WTC11 (cell line): Measurements from ENCODE around the gene ZNF423. TPM values are rescaled to one million over a fixed set of nuclear protein-coding genes. Genes with fewer than 3 reads are reported as not detected.

Experiments
- ATAC-seq: fragments of 200-7000 bp; cut with Tn5 transposase; 2 replicates; pipeline ENCODE4 v1.10.0; 2021; ENCODE audit warnings: mild to moderate bottlenecking, moderate library complexity
- CTCF ChIA-PET: fragments of 300-600 bp; sonication (Branson Sonifier 250); formaldehyde crosslinking; loops from one replicate; lab custom pipeline; 2021; ENCODE audit warnings: antibody characterized with exemption; lab: Charles Lee
- POLR2A ChIA-PET: fragments of 350-600 bp; sonication (Branson Sonifier 250); formaldehyde crosslinking; loops from one replicate; lab custom pipeline; 2021; ENCODE audit warnings: antibody characterized with exemption; lab: Charles Lee
- DNase-seq: peaks from one replicate; pipeline ENCODE4 v3.0.0; 2021; ENCODE audit warnings: low spot score
- H3K27ac Mint-ChIP-seq: 2 replicates; pipeline ENCODE4 v1.8.0; 2021; ENCODE audit warnings: mixed read lengths
- H3K27me3 Mint-ChIP-seq: 2 replicates; pipeline ENCODE4 v1.8.0; 2021; ENCODE audit warnings: low read depth, mild to moderate bottlenecking, moderate library complexity, mixed read lengths
- H3K36me3 Mint-ChIP-seq: 2 replicates; pipeline ENCODE4 v1.8.0; 2021; ENCODE audit warnings: mixed read lengths
- H3K4me1 Mint-ChIP-seq: 2 replicates; pipeline ENCODE4 v1.8.0; 2022; ENCODE audit warnings: mixed read lengths
- H3K4me3 Mint-ChIP-seq: 2 replicates; pipeline ENCODE4 v1.8.0; 2021; ENCODE audit warnings: mild to moderate bottlenecking, moderate library complexity, mixed read lengths
- H3K9me3 Mint-ChIP-seq: 2 replicates; pipeline ENCODE4 v1.8.0; 2021; ENCODE audit warnings: mixed read lengths
- HMGA2 ChIP-seq: fragments of 250-450 bp; sonication (Bioruptor Pico); IDR thresholded peaks from 2 replicates; pipeline ENCODE4 v1.4.0; 2021; ENCODE audit warnings: mild to moderate bottlenecking, moderate library complexity
- KAT7 ChIP-seq: sonication (generic); formaldehyde crosslinking; IDR thresholded peaks from 2 replicates; pipeline ENCODE4 v1.8.1; 2023; ENCODE audit warnings: missing genetic modification reagents, mild to moderate bottlenecking, borderline replicate concordance
- MYBL2 ChIP-seq: sonication (generic); formaldehyde crosslinking; IDR thresholded peaks from 2 replicates; pipeline ENCODE4 v1.8.1; 2023; ENCODE audit warnings: mild to moderate bottlenecking, moderate library complexity, missing genetic modification reagents
- NR2C2 ChIP-seq: sonication (generic); formaldehyde crosslinking; IDR thresholded peaks from 2 replicates; pipeline ENCODE4 v1.8.0; 2022; ENCODE audit warnings: mild to moderate bottlenecking, missing genetic modification reagents
- NR3C1 ChIP-seq: sonication (generic); formaldehyde crosslinking; conservative IDR thresholded peaks from 2 replicates; pipeline ENCODE4 v1.8.1; 2023; ENCODE audit warnings: low read depth, mild to moderate bottlenecking, missing genetic modification reagents
- RELA ChIP-seq: sonication (generic); formaldehyde crosslinking; IDR thresholded peaks from 2 replicates; pipeline ENCODE4 v1.8.1; 2022; ENCODE audit warnings: missing genetic modification reagents, mild to moderate bottlenecking, borderline replicate concordance
- ZNF317 ChIP-seq: sonication (generic); formaldehyde crosslinking; IDR thresholded peaks from 2 replicates; pipeline ENCODE4 v1.8.1; 2023; ENCODE audit warnings: low read depth, mild to moderate bottlenecking, moderate library complexity, missing genetic modification reagents, borderline replicate concordance
- ZNF423 ChIP-seq: fragments of 250-450 bp; sonication (Bioruptor Pico); IDR thresholded peaks from 2 replicates; pipeline ENCODE4 v2.1.2; 2022; ENCODE audit warnings: mild to moderate bottlenecking, moderate library complexity
- total RNA-seq: library from RNA; stranded (reverse); gene quantifications from 3 replicates; pipeline ENCODE4 v1.2.3, GENCODE V29; 2021
- TF ChIP-seq, protein P1 (sequence below): fragments of 250-450 bp; sonication (Bioruptor Pico); IDR thresholded peaks from 2 replicates; pipeline ENCODE4 v1.9.0; 2021; ENCODE audit warnings: moderate library complexity, mild to moderate bottlenecking, inconsistent platforms, borderline replicate concordance
- TF ChIP-seq, protein P2 (sequence below): sonication (generic); formaldehyde crosslinking; IDR thresholded peaks from 2 replicates; pipeline ENCODE4 v1.8.1; 2022; ENCODE audit warnings: missing genetic modification reagents, borderline replicate concordance
- TF ChIP-seq, protein P3 (sequence below): fragments of 250-450 bp; sonication (Bioruptor Pico); conservative IDR thresholded peaks from 2 replicates; pipeline ENCODE4 v1.9.0; 2021; ENCODE audit warnings: mild to moderate bottlenecking
- TF ChIP-seq, protein P4 (sequence below): sonication (generic); formaldehyde crosslinking; IDR thresholded peaks from 2 replicates; pipeline ENCODE4 v1.8.0; 2023; ENCODE audit warnings: missing genetic modification reagents, mild to moderate bottlenecking, borderline replicate concordance
- TF ChIP-seq, protein P5 (sequence below): sonication (generic); formaldehyde crosslinking; conservative IDR thresholded peaks from 2 replicates; pipeline ENCODE4 v1.8.1; 2023; ENCODE audit warnings: mild to moderate bottlenecking, low read depth, missing genetic modification reagents, moderate library complexity

The ZNF423 gene
- total RNA-seq, 1 experiment from 2014 or later = 38.8 TPM

DNA sequence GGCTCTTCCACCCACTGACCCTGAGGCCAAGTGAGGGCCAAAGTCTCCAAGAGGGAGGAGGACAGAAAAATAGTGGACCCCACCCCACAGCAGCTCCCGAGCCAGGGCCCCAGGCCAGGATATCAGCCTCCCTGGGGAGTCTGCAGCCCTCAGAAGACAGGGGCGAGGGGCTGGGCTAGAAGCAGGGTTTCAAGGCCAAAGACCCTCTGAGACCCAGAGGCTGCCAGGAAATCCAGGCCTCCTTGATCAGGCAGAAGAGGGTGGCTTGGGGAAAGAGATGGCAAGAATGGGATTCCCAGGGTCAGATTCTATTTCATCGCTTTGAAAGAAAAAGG lies 156.1 kb downstream of the ZNF423 start (continued):
- TF ChIP-seq, protein P1, sequence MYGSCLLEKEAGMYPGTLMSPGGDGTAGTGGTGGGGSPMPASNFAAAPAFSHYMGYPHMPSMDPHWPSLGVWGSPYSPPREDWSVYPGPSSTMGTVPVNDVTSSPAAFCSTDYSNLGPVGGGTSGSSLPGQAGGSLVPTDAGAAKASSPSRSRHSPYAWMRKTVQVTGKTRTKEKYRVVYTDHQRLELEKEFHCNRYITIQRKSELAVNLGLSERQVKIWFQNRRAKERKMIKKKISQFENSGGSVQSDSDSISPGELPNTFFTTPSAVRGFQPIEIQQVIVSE (CRISPR knock-in tag) = no peak
- TF ChIP-seq RELA (CRISPR knock-in tag) (no peak), NR3C1 (CRISPR knock-in tag) (no peak), KAT7 (CRISPR knock-in tag) (no peak), NR2C2 (no peak)
- TF ChIP-seq, protein P2, sequence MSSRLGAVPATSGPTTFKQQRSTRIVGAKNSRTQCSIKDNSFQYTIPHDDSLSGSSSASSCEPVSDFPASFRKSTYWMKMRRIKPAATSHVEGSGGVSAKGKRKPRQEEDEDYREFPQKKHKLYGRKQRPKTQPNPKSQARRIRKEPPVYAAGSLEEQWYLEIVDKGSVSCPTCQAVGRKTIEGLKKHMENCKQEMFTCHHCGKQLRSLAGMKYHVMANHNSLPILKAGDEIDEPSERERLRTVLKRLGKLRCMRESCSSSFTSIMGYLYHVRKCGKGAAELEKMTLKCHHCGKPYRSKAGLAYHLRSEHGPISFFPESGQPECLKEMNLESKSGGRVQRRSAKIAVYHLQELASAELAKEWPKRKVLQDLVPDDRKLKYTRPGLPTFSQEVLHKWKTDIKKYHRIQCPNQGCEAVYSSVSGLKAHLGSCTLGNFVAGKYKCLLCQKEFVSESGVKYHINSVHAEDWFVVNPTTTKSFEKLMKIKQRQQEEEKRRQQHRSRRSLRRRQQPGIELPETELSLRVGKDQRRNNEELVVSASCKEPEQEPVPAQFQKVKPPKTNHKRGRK (CRISPR knock-in tag) = no peak
- TF ChIP-seq, protein P3, sequence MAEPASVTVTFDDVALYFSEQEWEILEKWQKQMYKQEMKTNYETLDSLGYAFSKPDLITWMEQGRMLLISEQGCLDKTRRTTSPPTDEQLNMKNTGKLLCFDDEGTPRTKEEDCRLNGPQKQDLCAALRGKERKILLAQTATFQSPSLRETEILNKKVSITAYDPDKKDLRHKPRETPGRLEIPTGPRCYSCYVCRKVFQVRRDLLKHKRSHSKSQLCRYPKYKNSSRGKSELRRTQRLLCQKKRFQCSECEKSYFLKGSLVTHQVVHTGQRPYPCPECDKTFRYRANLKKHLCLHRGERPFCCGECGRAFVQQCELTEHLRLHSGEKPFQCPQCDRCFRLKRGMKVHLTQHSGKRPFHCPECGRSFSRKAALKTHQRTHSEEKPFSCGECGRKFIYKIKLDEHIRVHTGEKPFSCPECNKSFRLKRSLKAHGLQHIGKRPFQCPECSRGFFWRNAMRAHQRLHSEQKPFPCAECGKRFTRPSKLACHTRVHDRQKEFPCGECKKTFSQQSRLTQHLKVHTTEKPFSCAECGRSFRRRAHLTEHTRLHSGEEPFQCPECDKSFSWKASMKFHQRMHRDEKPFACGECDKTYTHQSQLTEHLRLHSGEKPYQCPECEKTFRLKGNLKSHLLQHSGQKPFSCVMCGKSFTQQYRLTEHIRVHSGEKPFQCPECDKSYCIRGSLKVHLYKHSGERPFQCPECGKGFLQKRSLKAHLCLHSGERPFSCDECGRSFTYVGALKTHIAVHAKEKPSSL (CRISPR knock-in tag) = no peak

DNA sequence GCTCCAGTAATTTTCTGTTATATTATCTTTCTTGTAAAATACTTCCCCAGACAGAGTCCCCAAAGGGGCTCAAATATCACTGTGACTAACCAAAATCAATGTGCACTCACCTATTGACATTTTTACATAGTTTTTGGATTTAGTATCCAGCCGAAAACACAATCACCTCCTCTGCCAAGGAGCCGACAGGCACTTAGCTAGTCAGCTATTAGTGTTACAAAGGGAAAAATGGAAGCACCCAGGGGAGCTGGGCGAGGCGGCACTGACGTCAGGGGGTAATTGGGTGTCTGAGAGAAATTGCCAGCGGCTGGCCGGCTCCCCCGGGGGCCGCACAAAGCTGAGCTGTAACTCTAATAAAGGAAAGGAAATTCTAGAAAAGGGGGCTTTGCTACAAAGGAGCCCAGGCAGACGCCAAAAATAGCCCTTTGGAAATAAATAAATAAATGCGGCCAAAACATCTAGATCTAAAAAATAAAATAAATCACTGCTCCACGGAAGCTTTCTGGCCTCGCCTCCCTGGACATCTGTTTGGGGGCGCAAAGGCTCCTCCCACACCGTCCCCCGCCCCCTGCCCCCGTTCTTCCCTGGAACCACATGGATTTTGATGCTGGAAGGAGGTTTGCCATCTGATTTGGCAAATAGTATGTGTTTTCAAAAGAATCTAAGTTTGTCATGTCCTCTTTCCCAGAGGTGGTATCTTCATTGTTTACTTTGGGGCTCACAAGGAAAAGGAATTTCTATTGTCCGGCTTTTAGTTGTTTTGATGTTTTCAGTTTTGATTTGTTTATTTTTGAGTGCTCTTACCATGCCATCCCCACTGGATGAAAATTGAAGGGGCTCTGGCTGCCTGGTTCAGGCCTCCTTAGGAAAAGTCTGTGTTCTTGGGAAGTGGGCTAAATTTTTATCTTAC lies 156.7 kb downstream of the ZNF423 start:
- peak overlapping the region; percentile 96 for H3K27ac Mint-ChIP-seq
- H3K36me3 Mint-ChIP-seq = no peaks in the 10 kb centered on the region
- TF ChIP-seq, protein P4, sequence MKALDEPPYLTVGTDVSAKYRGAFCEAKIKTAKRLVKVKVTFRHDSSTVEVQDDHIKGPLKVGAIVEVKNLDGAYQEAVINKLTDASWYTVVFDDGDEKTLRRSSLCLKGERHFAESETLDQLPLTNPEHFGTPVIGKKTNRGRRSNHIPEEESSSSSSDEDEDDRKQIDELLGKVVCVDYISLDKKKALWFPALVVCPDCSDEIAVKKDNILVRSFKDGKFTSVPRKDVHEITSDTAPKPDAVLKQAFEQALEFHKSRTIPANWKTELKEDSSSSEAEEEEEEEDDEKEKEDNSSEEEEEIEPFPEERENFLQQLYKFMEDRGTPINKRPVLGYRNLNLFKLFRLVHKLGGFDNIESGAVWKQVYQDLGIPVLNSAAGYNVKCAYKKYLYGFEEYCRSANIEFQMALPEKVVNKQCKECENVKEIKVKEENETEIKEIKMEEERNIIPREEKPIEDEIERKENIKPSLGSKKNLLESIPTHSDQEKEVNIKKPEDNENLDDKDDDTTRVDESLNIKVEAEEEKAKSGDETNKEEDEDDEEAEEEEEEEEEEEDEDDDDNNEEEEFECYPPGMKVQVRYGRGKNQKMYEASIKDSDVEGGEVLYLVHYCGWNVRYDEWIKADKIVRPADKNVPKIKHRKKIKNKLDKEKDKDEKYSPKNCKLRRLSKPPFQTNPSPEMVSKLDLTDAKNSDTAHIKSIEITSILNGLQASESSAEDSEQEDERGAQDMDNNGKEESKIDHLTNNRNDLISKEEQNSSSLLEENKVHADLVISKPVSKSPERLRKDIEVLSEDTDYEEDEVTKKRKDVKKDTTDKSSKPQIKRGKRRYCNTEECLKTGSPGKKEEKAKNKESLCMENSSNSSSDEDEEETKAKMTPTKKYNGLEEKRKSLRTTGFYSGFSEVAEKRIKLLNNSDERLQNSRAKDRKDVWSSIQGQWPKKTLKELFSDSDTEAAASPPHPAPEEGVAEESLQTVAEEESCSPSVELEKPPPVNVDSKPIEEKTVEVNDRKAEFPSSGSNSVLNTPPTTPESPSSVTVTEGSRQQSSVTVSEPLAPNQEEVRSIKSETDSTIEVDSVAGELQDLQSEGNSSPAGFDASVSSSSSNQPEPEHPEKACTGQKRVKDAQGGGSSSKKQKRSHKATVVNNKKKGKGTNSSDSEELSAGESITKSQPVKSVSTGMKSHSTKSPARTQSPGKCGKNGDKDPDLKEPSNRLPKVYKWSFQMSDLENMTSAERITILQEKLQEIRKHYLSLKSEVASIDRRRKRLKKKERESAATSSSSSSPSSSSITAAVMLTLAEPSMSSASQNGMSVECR (CRISPR knock-in tag) = no peak
- TF ChIP-seq ZNF423 (CRISPR knock-in tag) (peak; percentile 92), ZNF317 (CRISPR knock-in tag) (no peak)
- ATAC-seq (no peak), DNase-seq (no peak)
- no peak overlapping the region; the same call in 1 of the 2 replicates for H3K4me3 Mint-ChIP-seq
- ChIA-PET CTCF (interaction anchor here (1.0 to 1.5 kb wide), 5 partner anchors 90 to 326 kb away, joined by 3 to 4 read pairs (median 3); partner anchors contain the start of gene CNEP1R1), POLR2A (no interaction called here)
- peaks cover 86% of the 10 kb centered on the region for H3K4me1 Mint-ChIP-seq
- no peaks in the 10 kb centered on the region for H3K9me3 Mint-ChIP-seq
- no peaks in the 10 kb centered on the region for H3K27me3 Mint-ChIP-seq

DNA sequence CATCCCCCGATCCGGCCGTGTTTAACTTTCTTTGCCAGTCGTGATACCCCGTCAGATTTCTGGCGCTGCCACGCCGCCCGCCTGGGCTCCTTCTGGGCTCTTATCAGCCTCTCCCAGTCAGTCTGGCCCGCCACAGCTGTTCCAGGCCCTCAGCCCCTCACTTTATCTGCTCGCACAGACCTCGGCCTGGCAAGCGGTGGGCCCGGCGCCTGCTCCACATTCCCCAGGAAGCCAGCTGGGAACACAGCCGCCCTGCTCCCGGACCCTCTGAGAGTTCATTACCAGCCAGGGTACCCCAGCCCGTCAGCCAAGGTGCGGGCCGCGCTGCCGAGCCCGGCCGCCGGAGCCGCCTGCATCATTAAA lies 157.5 kb downstream of the ZNF423 start:
- no peak for ATAC-seq
- Mint-ChIP-seq H3K27me3 (no peaks in the 10 kb centered on the region), H3K27ac (no peak overlapping the region), H3K4me1 (peaks cover 84% of the 10 kb centered on the region), H3K4me3 (no peak overlapping the region), H3K36me3 (no peaks in the 10 kb centered on the region), H3K9me3 (no peaks in the 10 kb centered on the region)
- no peak for DNase-seq
- ChIA-PET POLR2A (no interaction called here), CTCF (interaction anchor here (1.0 to 2.0 kb wide), 6 partner anchors 10 to 327 kb away, joined by 3 to 6 read pairs (median 3); partner anchors contain the start of gene CNEP1R1)
- TF ChIP-seq, protein P5, sequence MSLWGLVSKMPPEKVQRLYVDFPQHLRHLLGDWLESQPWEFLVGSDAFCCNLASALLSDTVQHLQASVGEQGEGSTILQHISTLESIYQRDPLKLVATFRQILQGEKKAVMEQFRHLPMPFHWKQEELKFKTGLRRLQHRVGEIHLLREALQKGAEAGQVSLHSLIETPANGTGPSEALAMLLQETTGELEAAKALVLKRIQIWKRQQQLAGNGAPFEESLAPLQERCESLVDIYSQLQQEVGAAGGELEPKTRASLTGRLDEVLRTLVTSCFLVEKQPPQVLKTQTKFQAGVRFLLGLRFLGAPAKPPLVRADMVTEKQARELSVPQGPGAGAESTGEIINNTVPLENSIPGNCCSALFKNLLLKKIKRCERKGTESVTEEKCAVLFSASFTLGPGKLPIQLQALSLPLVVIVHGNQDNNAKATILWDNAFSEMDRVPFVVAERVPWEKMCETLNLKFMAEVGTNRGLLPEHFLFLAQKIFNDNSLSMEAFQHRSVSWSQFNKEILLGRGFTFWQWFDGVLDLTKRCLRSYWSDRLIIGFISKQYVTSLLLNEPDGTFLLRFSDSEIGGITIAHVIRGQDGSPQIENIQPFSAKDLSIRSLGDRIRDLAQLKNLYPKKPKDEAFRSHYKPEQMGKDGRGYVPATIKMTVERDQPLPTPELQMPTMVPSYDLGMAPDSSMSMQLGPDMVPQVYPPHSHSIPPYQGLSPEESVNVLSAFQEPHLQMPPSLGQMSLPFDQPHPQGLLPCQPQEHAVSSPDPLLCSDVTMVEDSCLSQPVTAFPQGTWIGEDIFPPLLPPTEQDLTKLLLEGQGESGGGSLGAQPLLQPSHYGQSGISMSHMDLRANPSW (CRISPR knock-in tag) = no peak
- TF ChIP-seq HMGA2 = no peak
- TF ChIP-seq MYBL2 = no peak
- TF ChIP-seq, protein P4 (CRISPR knock-in tag) = no peak
